Esophagus muscularis mucosa (tissue), 3 donors: Measurements from ENCODE around the gene TMEM132A.

Source experiments
- POLR2A ChIP-seq: fragments of 450-650 bp; IDR thresholded peaks from one replicate; pipeline ENCODE4 v1.6.1; 2017; ENCODE audit warnings: antibody characterized with exemption, moderate library complexity, mild to moderate bottlenecking, low read depth
- TF ChIP-seq, protein P1 (sequence below), 3 experiments: fragments of 200-600 bp in 2 of 3; fragments of 450-650 bp in 1 of 3; sonication (generic) in 2 of 3; IDR thresholded peaks; one replicate each; pipeline ENCODE4 v1.5.1; 2017 to 2019; ENCODE audit warnings: antibody characterized with exemption in 3 of 3, mild to moderate bottlenecking in 2 of 3, moderate library complexity in 1 of 3

DNA sequence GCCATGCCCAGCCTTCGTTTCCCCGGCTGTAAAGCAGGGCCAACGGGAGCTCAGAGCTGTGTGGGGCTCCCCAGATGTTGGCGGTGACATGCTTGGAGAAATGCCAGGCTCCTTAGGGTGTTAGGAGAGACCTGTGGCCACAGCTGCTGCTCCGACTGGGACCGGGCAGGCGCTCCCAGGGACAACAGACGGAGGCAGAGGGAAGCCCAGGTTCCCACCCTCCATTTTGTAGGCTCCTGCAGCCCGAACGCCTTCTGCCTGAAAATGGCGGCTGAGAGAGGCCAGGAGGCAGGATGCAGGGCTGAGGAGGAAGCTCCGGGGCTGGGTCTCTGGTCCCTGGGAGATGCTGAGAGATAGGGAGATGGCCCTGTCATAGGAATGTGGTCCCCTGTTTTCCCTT, 57.3 kb downstream of the TMEM132A start:
- TF ChIP-seq, protein P1, sequence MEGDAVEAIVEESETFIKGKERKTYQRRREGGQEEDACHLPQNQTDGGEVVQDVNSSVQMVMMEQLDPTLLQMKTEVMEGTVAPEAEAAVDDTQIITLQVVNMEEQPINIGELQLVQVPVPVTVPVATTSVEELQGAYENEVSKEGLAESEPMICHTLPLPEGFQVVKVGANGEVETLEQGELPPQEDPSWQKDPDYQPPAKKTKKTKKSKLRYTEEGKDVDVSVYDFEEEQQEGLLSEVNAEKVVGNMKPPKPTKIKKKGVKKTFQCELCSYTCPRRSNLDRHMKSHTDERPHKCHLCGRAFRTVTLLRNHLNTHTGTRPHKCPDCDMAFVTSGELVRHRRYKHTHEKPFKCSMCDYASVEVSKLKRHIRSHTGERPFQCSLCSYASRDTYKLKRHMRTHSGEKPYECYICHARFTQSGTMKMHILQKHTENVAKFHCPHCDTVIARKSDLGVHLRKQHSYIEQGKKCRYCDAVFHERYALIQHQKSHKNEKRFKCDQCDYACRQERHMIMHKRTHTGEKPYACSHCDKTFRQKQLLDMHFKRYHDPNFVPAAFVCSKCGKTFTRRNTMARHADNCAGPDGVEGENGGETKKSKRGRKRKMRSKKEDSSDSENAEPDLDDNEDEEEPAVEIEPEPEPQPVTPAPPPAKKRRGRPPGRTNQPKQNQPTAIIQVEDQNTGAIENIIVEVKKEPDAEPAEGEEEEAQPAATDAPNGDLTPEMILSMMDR (IDR thresholded peaks at IDR 0.05), result no peak
- no peak for TF ChIP-seq POLR2A
